Loucy (cell line): ENCODE results near the gene GHRH.

ENCODE experiments used
- H2AFZ ChIP-seq: fragments of 200-600 bp; sonication (generic); 2 replicates; pipeline ENCODE4 v1.6.0; 2016; ENCODE audit warnings: antibody characterized with exemption, mild to moderate bottlenecking, low read length, moderate library complexity
- H3F3A ChIP-seq: fragments of 200-600 bp; 2 replicates; pipeline ENCODE4 v1.6.0; 2016; ENCODE audit warnings: antibody characterized with exemption, low read depth, mild to moderate bottlenecking
- H3K27me3 ChIP-seq: fragments of 200-600 bp; sonication (generic); 2 replicates; pipeline ENCODE4 v1.6.1; 2014; ENCODE audit warnings: low read length, mild to moderate bottlenecking; ENCODE audit not compliant: insufficient read depth, poor library complexity, severe bottlenecking
- H3K36me3 ChIP-seq: fragments of 200-600 bp; sonication (generic); 2 replicates; pipeline ENCODE4 v1.6.1; 2016; ENCODE audit warnings: low read length; ENCODE audit not compliant: insufficient read depth
- H3K4me1 ChIP-seq: fragments of 200-600 bp; sonication (generic); 2 replicates; pipeline ENCODE4 v1.5.1; 2014; ENCODE audit warnings: low read length, mild to moderate bottlenecking; ENCODE audit not compliant: insufficient read depth, poor library complexity, severe bottlenecking
- H3K4me2 ChIP-seq: fragments of 200-600 bp; sonication (generic); 2 replicates; pipeline ENCODE4 v1.6.0; 2014; ENCODE audit warnings: antibody characterized with exemption, low read length, low read depth, mild to moderate bottlenecking; ENCODE audit not compliant: poor library complexity, severe bottlenecking
- H3K4me3 ChIP-seq: fragments of 200-600 bp; sonication (generic); 2 replicates; pipeline ENCODE4 v1.5.1; 2014; ENCODE audit warnings: low read length, mild to moderate bottlenecking, mixed read lengths; ENCODE audit not compliant: poor library complexity, severe bottlenecking
- H3K79me2 ChIP-seq: fragments of 200-600 bp; sonication (generic); 2 replicates; pipeline ENCODE4 v1.6.1; 2014; ENCODE audit warnings: low read length; ENCODE audit not compliant: insufficient read depth
- H3K9ac ChIP-seq: fragments of 200-600 bp; sonication (generic); 2 replicates; pipeline ENCODE4 v1.6.0; 2014; ENCODE audit warnings: mild to moderate bottlenecking, low read depth, low read length, moderate library complexity; ENCODE audit not compliant: poor library complexity, severe bottlenecking
- H3K9me2 ChIP-seq: fragments of 200-600 bp; sonication (generic); replicated peaks from 2 replicates; pipeline ENCODE4 v1.6.1; 2016; ENCODE audit warnings: low read depth, low read length, mixed read lengths
- H3K9me3 ChIP-seq: fragments of 200-600 bp; sonication (generic); 2 replicates; pipeline ENCODE4 v1.6.1; 2014; ENCODE audit warnings: mild to moderate bottlenecking, antibody characterized with exemption, low read length, low read depth; ENCODE audit not compliant: insufficient read depth
- H4K20me1 ChIP-seq: fragments of 200-600 bp; sonication (generic); 2 replicates; pipeline ENCODE4 v1.6.0; 2014; ENCODE audit warnings: antibody characterized with exemption, low read length, mild to moderate bottlenecking; ENCODE audit not compliant: insufficient read depth, poor library complexity, severe bottlenecking
- EZH2phosphoT487 ChIP-seq: fragments of 200-600 bp; IDR thresholded peaks from 2 replicates; pipeline ENCODE4 v1.6.1; 2018; ENCODE audit warnings: antibody characterized with exemption, mild to moderate bottlenecking, moderate library complexity, borderline replicate concordance
- TF ChIP-seq, protein P1 (sequence below): fragments of 200-600 bp; sonication (generic); conservative IDR thresholded peaks from 2 replicates; pipeline ENCODE4 v1.5.1; 2014; ENCODE audit warnings: mild to moderate bottlenecking, antibody characterized with exemption, low read length

GHRH gene

DNA sequence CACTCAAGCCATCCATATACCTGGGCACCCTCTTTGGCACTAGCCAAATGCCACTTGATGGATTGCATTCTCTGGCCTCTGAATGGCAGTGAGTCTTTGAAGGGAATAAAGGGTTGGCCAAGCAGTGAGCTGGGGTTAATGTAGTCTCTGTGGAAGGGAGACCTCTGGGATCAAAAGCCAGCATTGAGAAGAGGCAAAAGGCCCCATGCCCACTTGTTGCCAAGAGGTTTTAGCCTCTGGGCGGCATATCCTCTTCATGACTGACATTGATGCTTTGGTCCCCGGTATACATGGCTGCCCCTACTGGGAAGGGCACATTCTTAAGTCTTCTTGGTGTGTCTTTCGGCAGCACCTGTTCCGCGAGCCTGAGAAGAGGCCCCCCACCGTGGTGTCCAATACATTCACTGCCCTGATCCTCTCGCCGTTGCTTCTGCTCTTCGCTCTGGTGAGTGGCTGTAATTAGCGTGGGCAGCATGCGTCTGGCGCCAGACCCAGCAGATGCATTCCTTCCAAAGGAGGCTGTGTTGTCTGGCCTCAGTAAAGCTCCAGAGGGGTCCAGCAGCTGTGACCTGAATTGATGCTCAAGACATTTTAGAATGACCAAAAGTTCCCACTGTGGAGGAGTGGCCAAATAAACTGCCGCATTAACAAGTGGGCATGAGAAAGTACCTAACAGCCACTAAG is 29.5 kb downstream of the GHRH start:
- Histone ChIP-seq H4K20me1 (no peaks in the 10 kb centered on the region), H3K9me2 (no peaks in the 10 kb centered on the region), H2AFZ (no peak overlapping the region), H3K36me3 (peaks cover 98% of the 10 kb centered on the region), H3K9ac (no peak overlapping the region), H3K79me2 (no peaks in the 10 kb centered on the region), H3F3A (no peaks in the 10 kb centered on the region), H3K4me3 (no peak overlapping the region), H3K4me2 (no peak overlapping the region), H3K9me3 (no peaks in the 10 kb centered on the region), H3K4me1 (no peaks in the 10 kb centered on the region), H3K27me3 (no peaks in the 10 kb centered on the region)
- no peak for TF ChIP-seq EZH2phosphoT487
- TF ChIP-seq, protein P1, sequence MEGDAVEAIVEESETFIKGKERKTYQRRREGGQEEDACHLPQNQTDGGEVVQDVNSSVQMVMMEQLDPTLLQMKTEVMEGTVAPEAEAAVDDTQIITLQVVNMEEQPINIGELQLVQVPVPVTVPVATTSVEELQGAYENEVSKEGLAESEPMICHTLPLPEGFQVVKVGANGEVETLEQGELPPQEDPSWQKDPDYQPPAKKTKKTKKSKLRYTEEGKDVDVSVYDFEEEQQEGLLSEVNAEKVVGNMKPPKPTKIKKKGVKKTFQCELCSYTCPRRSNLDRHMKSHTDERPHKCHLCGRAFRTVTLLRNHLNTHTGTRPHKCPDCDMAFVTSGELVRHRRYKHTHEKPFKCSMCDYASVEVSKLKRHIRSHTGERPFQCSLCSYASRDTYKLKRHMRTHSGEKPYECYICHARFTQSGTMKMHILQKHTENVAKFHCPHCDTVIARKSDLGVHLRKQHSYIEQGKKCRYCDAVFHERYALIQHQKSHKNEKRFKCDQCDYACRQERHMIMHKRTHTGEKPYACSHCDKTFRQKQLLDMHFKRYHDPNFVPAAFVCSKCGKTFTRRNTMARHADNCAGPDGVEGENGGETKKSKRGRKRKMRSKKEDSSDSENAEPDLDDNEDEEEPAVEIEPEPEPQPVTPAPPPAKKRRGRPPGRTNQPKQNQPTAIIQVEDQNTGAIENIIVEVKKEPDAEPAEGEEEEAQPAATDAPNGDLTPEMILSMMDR, result no peak

- no peaks in the 10 kb centered on the region for H4K20me1 ChIP-seq
- no peak overlapping the region for H3K4me2 ChIP-seq
- no peaks in the 10 kb centered on the region for H3K79me2 ChIP-seq
- H3K4me3 ChIP-seq, result no peak overlapping the region
- H3K4me1 ChIP-seq, result no peaks in the 10 kb centered on the region
- H3F3A ChIP-seq, result no peaks in the 10 kb centered on the region
- H3K9me3 ChIP-seq, result no peaks in the 10 kb centered on the region
- H2AFZ ChIP-seq, result no peak overlapping the region
- TF ChIP-seq, protein P1, result no peak
- no peak for TF ChIP-seq EZH2phosphoT487
- H3K9ac ChIP-seq, result no peak overlapping the region
- H3K36me3 ChIP-seq, result peaks cover 100% of the 10 kb centered on the region
- no peaks in the 10 kb centered on the region for H3K9me2 ChIP-seq
- no peaks in the 10 kb centered on the region for H3K27me3 ChIP-seq
Observed at GRCh38 chr20:37230200-37230599, 31.4 kb downstream of the GHRH start.

DNA sequence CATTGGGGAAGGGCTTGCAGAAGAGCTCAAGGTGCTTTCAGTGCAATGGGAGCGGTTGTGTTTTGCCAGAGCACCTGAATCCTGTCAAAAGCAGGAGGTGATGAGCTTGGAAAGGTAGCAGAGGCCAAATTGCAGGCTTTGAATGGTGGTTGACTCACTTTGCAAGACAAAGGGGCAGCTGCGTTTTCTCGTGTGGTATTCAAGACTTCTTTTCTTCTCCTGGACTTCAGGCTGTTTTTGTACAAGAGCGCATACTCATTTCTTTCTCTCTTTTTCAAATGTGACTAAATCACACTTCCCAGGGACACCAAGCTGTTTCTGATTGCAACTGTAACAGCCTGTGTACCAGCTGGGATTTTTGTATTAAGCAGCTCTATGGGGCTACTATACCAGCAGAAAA is 32.3 kb downstream of the GHRH start:
- H3K4me2 ChIP-seq, result no peak overlapping the region
- H4K20me1 ChIP-seq, result no peaks in the 10 kb centered on the region
- TF ChIP-seq EZH2phosphoT487, result no peak
- TF ChIP-seq, protein P1, result no peak
- H3K9me3 ChIP-seq, result no peaks in the 10 kb centered on the region
- no peaks in the 10 kb centered on the region for H3K4me1 ChIP-seq
- no peaks in the 10 kb centered on the region for H3K79me2 ChIP-seq
- no peaks in the 10 kb centered on the region for H3F3A ChIP-seq
- H2AFZ ChIP-seq, result no peak overlapping the region
- peaks cover 100% of the 10 kb centered on the region for H3K36me3 ChIP-seq
- H3K27me3 ChIP-seq, result no peaks in the 10 kb centered on the region
- no peak overlapping the region for H3K4me3 ChIP-seq
- H3K9me2 ChIP-seq, result no peaks in the 10 kb centered on the region
- no peak overlapping the region for H3K9ac ChIP-seq
